A673 (cell line): ENCODE measurements around the gene FRMD4A. TPM values are rescaled to one million over a fixed set of nuclear protein-coding genes. Genes with fewer than 3 reads are reported as not detected.
"Not testable (repeated sequence)": the region's sequence is repeated elsewhere in the genome, so short reads cannot be mapped to it uniquely, and the experiment has no call there.

Experiments
- BruUV-seq: library from RNA; stranded (reverse); fragments of 400-500 nt; replicated peaks from 2 replicates; lab custom pipeline; 2021; lab: Mats Ljungman, UMichigan
- CTCF ChIA-PET: fragments of 300-600 bp; sonication (Branson Sonifier 250); formaldehyde crosslinking; loops from one replicate; lab custom pipeline; 2022; ENCODE audit warnings: antibody characterized with exemption; lab: Charles Lee
- POLR2A ChIA-PET: fragments of 300-600 bp; sonication (Branson Sonifier 250); formaldehyde crosslinking; loops from one replicate; lab custom pipeline; 2022; ENCODE audit warnings: antibody characterized with exemption; ENCODE audit not compliant: low non-redundant PET; lab: Charles Lee
- DNase-seq: peaks from one replicate; pipeline ENCODE4 v3.0.0-alpha.2; 2015; ENCODE audit warnings: low spot score
- H3K27ac ChIP-seq: fragments of 200-600 bp; sonication (generic); 2 replicates; pipeline ENCODE4 v1.5.1; 2016; ENCODE audit warnings: mixed run types, low read depth, mild to moderate bottlenecking, mixed read lengths, antibody characterized with exemption, low read length; ENCODE audit not compliant: poor library complexity, severe bottlenecking
- H3K27me3 ChIP-seq: fragments of 200-600 bp; sonication (generic); replicated peaks from 2 replicates; pipeline ENCODE4 v1.6.1; 2017; ENCODE audit warnings: mixed run types, low read depth, mild to moderate bottlenecking, mixed read lengths, antibody characterized with exemption, low read length; ENCODE audit not compliant: insufficient read depth, poor library complexity
- H3K36me3 ChIP-seq: fragments of 200-600 bp; sonication (generic); 2 replicates; pipeline ENCODE4 v1.6.1; 2016; ENCODE audit warnings: mixed run types, mild to moderate bottlenecking, mixed read lengths, antibody characterized with exemption, low read length; ENCODE audit not compliant: insufficient read depth, poor library complexity, severe bottlenecking
- H3K4me1 ChIP-seq: fragments of 200-600 bp; sonication (generic); 2 replicates; pipeline ENCODE4 v1.6.1; 2017; ENCODE audit warnings: mixed run types, mild to moderate bottlenecking, mixed read lengths, antibody characterized with exemption, low read length; ENCODE audit not compliant: insufficient read depth, poor library complexity, severe bottlenecking
- H3K4me3 ChIP-seq: fragments of 200-600 bp; sonication (generic); 2 replicates; pipeline ENCODE4 v1.5.1; 2016; ENCODE audit warnings: low read depth, mixed run types, mild to moderate bottlenecking, mixed read lengths, low read length; ENCODE audit not compliant: poor library complexity, severe bottlenecking
- H3K9me3 ChIP-seq: fragments of 200-600 bp; sonication (generic); 2 replicates; pipeline ENCODE4 v1.6.1; 2016; ENCODE audit warnings: mixed run types, low read depth, mild to moderate bottlenecking, mixed read lengths, antibody characterized with exemption, low read length; ENCODE audit not compliant: poor library complexity, severe bottlenecking
- CTCF ChIP-seq: fragments of 300-800, 200-600 bp; sonication (generic); conservative IDR thresholded peaks from 2 replicates; pipeline ENCODE4 v1.5.1; 2017; ENCODE audit warnings: low read depth, mild to moderate bottlenecking, antibody characterized with exemption, low read length, moderate library complexity, mixed read lengths
- EZH2 ChIP-seq: fragments of 200-600 bp; sonication (generic); IDR thresholded peaks from 2 replicates; pipeline ENCODE4 v1.6.1; 2017; ENCODE audit warnings: borderline replicate concordance, low read depth, mild to moderate bottlenecking, mixed read lengths, antibody characterized with exemption, low read length; ENCODE audit not compliant: poor library complexity, severe bottlenecking
- intact Hi-C: fragments of 100-400 bp; cut with micrococcal nuclease; formaldehyde crosslinking; loops from one replicate; pipeline ENCODE4 v1.10.0; 2022; ENCODE audit not compliant: unreplicated experiment
- total RNA-seq: library from RNA; stranded (reverse); gene quantifications from 2 replicates; pipeline ENCODE4 v1.2.3, GENCODE V29; 2021

Gene FRMD4A
- total RNA-seq, 1 experiment from 2014 or later = 26.3 TPM

- Histone ChIP-seq H3K9me3 (no peaks in the 10 kb centered on the region), H3K4me1 (peaks cover 5% of the 10 kb centered on the region), H3K4me3 (no peak overlapping the region), H3K27me3 (peaks cover 14% of the 10 kb centered on the region), H3K27ac (no peak overlapping the region), H3K36me3 (no peaks in the 10 kb centered on the region)
- intact Hi-C loops = no loop called here
- DNase-seq = no peak
- ChIA-PET POLR2A (no interaction called here), CTCF (no interaction called here)
- BruUV-seq = no TSS peak
- TF ChIP-seq EZH2 = no peak
- no peak for TF ChIP-seq CTCF
These were observed 258.8 kb downstream of the FRMD4A start for GRCh38 chr10:14071956-14072355.

- no peak overlapping the region for H3K27ac ChIP-seq
- H3K27me3 ChIP-seq = peaks cover 21% of the 10 kb centered on the region
- intact Hi-C loops = no loop called here
- TF ChIP-seq CTCF (no peak), EZH2 (no peak)
- no peaks in the 10 kb centered on the region for H3K36me3 ChIP-seq
- no peak overlapping the region for H3K4me3 ChIP-seq
- POLR2A ChIA-PET = no interaction called here
- H3K9me3 ChIP-seq = no peaks in the 10 kb centered on the region
- BruUV-seq = no TSS peak
- CTCF ChIA-PET = no interaction called here
- DNase-seq = no peak
- peaks cover under 1% of the 10 kb centered on the region for H3K4me1 ChIP-seq
These were observed 262.0 kb downstream of the FRMD4A start for GRCh38 chr10:14068601-14069250.

- CTCF ChIA-PET, BruUV-seq, POLR2A ChIA-PET: not testable (repeated sequence)
These were observed 263.1 kb downstream of the FRMD4A start for GRCh38 chr10:14067638-14068037.

GRCh38 chr10:14066106-14066505 is 264.6 kb downstream of the FRMD4A start:
- H3K4me1 ChIP-seq = no peaks in the 10 kb centered on the region
- H3K27ac ChIP-seq = no peak overlapping the region
- no peak for DNase-seq
- TF ChIP-seq EZH2 (no peak), CTCF (no peak)
- BruUV-seq = no TSS peak
- CTCF ChIA-PET = no interaction called here
- H3K36me3 ChIP-seq = no peaks in the 10 kb centered on the region
- H3K27me3 ChIP-seq = peaks cover 46% of the 10 kb centered on the region
- intact Hi-C loops = no loop called here
- no peaks in the 10 kb centered on the region for H3K9me3 ChIP-seq
- POLR2A ChIA-PET = no interaction called here
- H3K4me3 ChIP-seq = no peak overlapping the region

More at GRCh38 chr10:14067638-14068037, 263.1 kb downstream of the FRMD4A start:
- H3K27me3 ChIP-seq = peaks cover 32% of the 10 kb centered on the region
- H3K27ac ChIP-seq, H3K4me3 ChIP-seq, H3K4me1 ChIP-seq, H3K36me3 ChIP-seq, intact Hi-C loops, H3K9me3 ChIP-seq, DNase-seq: not testable (repeated sequence)
